ENCODE measurements around the gene SUPT3H. TPM values are rescaled to one million over a fixed set of nuclear protein-coding genes. Genes with fewer than 3 reads are reported as not detected.
"Not testable (repeated sequence)": the region's sequence is repeated elsewhere in the genome, so short reads cannot be mapped to it uniquely, and the experiment has no call there.

The SUPT3H gene
- total RNA-seq, 1 donor from 2014 or later = 63.6 TPM

GRCh38 chr6:45327956-45328522 is 49.7 kb downstream of the SUPT3H start, which contains the start of gene RUNX2:
TSS of gene RUNX2 (plus strand) at chr6:45328330. CDS start at chr6:45328727, 397 bp downstream.
- FAIRE-seq (no peak), DNase-seq (ENCODE audit: low spot score in 2 of 2) (no peak)

GRCh38 chr6:45326698-45327417 is 50.9 kb downstream of the SUPT3H start:
- no peak for DNase-seq (ENCODE audit: low spot score in 2 of 2)

GRCh38 chr6:45323656-45324224 is 54.0 kb downstream of the SUPT3H start:
- DNase-seq (ENCODE audit: low spot score in 2 of 2) (no peak), FAIRE-seq (no peak)

More at GRCh38 chr6:45326698-45327417, 50.9 kb downstream of the SUPT3H start:
- FAIRE-seq = no peak

GRCh38 chr6:45320349-45320748 is 57.4 kb downstream of the SUPT3H start:
- no peak for FAIRE-seq
- no peak for DNase-seq (ENCODE audit: low spot score in 2 of 2)

- FAIRE-seq (no peak), DNase-seq (ENCODE audit: low spot score in 2 of 2) (no peak)
Observed at GRCh38 chr6:45314146-45314545, 63.6 kb downstream of the SUPT3H start.

- no peak for DNase-seq (ENCODE audit: low spot score in 2 of 2)
- FAIRE-seq = no peak
Observed at GRCh38 chr6:45310118-45310788, 67.5 kb downstream of the SUPT3H start.

- FAIRE-seq (no peak), DNase-seq (ENCODE audit: low spot score in 2 of 2) (no peak)
Observed at GRCh38 chr6:45305546-45305945, 72.2 kb downstream of the SUPT3H start.

- FAIRE-seq (no peak), DNase-seq (ENCODE audit: low spot score in 2 of 2) (no peak)
Observed at GRCh38 chr6:45302832-45303231, 74.9 kb downstream of the SUPT3H start.

- FAIRE-seq (no peak), DNase-seq (ENCODE audit: low spot score in 2 of 2) (no peak)
Observed at GRCh38 chr6:45301348-45302142, 76.2 kb downstream of the SUPT3H start.

- no peak for FAIRE-seq
- no peak for DNase-seq (ENCODE audit: low spot score in 2 of 2)
Observed at GRCh38 chr6:45300736-45301135, 77.0 kb downstream of the SUPT3H start.

GRCh38 chr6:45299096-45299581 is 78.6 kb downstream of the SUPT3H start:
- DNase-seq (ENCODE audit: low spot score in 2 of 2) (no peak), FAIRE-seq (peak; percentile 37)

- DNase-seq (ENCODE audit: low spot score in 2 of 2) (no peak), FAIRE-seq (no peak)
Observed at GRCh38 chr6:45297320-45297719, 80.4 kb downstream of the SUPT3H start.

GRCh38 chr6:45294065-45294701 is 83.6 kb downstream of the SUPT3H start:
- not testable (repeated sequence) for DNase-seq (ENCODE audit: low spot score in 2 of 2); FAIRE-seq

GRCh38 chr6:45293306-45293705 is 84.4 kb downstream of the SUPT3H start:
- FAIRE-seq = no peak
- no peak for DNase-seq (ENCODE audit: low spot score in 2 of 2)

- DNase-seq (ENCODE audit: low spot score in 2 of 2) = no peak
Observed at GRCh38 chr6:45289751-45290514, 87.8 kb downstream of the SUPT3H start.

GRCh38 chr6:45286707-45287106 is 91.0 kb downstream of the SUPT3H start:
- not testable (repeated sequence) for DNase-seq (ENCODE audit: low spot score in 2 of 2); FAIRE-seq

More at GRCh38 chr6:45289751-45290514, 87.8 kb downstream of the SUPT3H start:
- no peak for FAIRE-seq

- no peak for DNase-seq (ENCODE audit: low spot score in 2 of 2)
- FAIRE-seq = no peak
Observed at GRCh38 chr6:45278367-45278766, 99.4 kb downstream of the SUPT3H start.

- FAIRE-seq; DNase-seq (ENCODE audit: low spot score in 2 of 2): not testable (repeated sequence)
Observed at GRCh38 chr6:45277741-45278140, 100.0 kb downstream of the SUPT3H start.

- peak; percentile 66 for FAIRE-seq
- DNase-seq (ENCODE audit: low spot score in 2 of 2) = no peak
Observed at GRCh38 chr6:45275358-45275757, 102.4 kb downstream of the SUPT3H start.

Measured in frontal cortex (tissue), 4 donors.